Heart right ventricle (tissue), 16 donors: ENCODE results near the gene BICDL1. TPM values are rescaled to one million over a fixed set of nuclear protein-coding genes. Genes with fewer than 3 reads are reported as not detected.
"Not testable (repeated sequence)": the region's sequence is repeated elsewhere in the genome, so short reads cannot be mapped to it uniquely, and the experiment has no call there.

Source experiments
- ATAC-seq, 8 donors: fragments of 200-7000 bp; cut with Tn5 transposase; one replicate each; pipeline ENCODE4 v1.9.1; 2020; ENCODE audit warnings: mild to moderate bottlenecking in 8 of 8, moderate library complexity in 8 of 8, moderate number of reproducible peaks in 1 of 8
- DNase-seq, 2 donors: peaks; one replicate each; pipeline ENCODE4 v3.0.0-alpha.2; 2020
- H3K27ac ChIP-seq, 10 donors: fragments of 200-600 bp; sonication (generic) in 2 of 10; one replicate each; pipeline versions ENCODE4 v1.5.0 to v1.8.0; 2020 to 2022; ENCODE audit warnings: mild to moderate bottlenecking in 3 of 10
- H3K27me3 ChIP-seq, 7 donors: fragments of 200-600 bp; one replicate each; pipeline ENCODE4 v1.8.0; 2021 to 2022; ENCODE audit warnings: mild to moderate bottlenecking in 2 of 7
- H3K36me3 ChIP-seq, 9 donors: fragments of 200-600 bp; sonication (generic) in 1 of 9; one replicate each; pipeline versions ENCODE4 v1.5.0 to v1.8.0; 2020 to 2022; ENCODE audit warnings: mild to moderate bottlenecking in 2 of 9
- H3K4me1 ChIP-seq, 9 donors: fragments of 200-600 bp; sonication (generic) in 1 of 9; one replicate each; pipeline versions ENCODE4 v1.5.0 to v1.8.0; 2020 to 2022; ENCODE audit warnings: mild to moderate bottlenecking in 4 of 9
- H3K4me3 ChIP-seq, 10 donors: fragments of 200-600 bp; sonication (generic) in 2 of 10; one replicate each; pipeline versions ENCODE4 v1.5.0 to v1.8.0; 2020 to 2022; ENCODE audit warnings: mild to moderate bottlenecking in 7 of 10, moderate library complexity in 2 of 10
- H3K9me3 ChIP-seq, 11 donors: fragments of 200-600 bp in 10 of 11; sonication (generic) in 2 of 11; one replicate each; pipeline versions ENCODE4 v1.5.0 to v1.8.0; 2013 to 2022; ENCODE audit warnings: mild to moderate bottlenecking in 2 of 11, control low read depth in 1 of 11, moderate library complexity in 1 of 11
- WGBS, 2 donors: extraction: QIAGEN DNeasy Blood & Tissue Kit; methylation state at CpG; one replicate each; pipeline ENCODE4 v1.1.7; 2013; ENCODE audit warnings: inconsistent platforms in 1 of 2; 5-methylcytosine and 5-hydroxymethylcytosine counted together
- intact Hi-C, 10 donors: fragments of 100-400 bp; cut with DNase I; formaldehyde crosslinking; loops; one replicate each; pipeline versions ENCODE4 v1.11.1 to v1.14.2; 2022
- polyA plus RNA-seq, 2 donors: library from polyadenylated mRNA; stranded (reverse); fragments of 200-250 nt; gene quantifications; one replicate each; pipeline ENCODE4 v1.2.3, GENCODE V29; 2013
- total RNA-seq, 10 donors: library from RNA; stranded (reverse); fragmentation: NEBNext Ultra II Directional in 3 of 10; extraction: Animal tissue kit (Norgen Biotek cat#: 25700) in 3 of 10; gene quantifications; one replicate each; pipeline versions ENCODE4 v1.2.1 to v1.2.4, GENCODE V29; 2021 to 2023
- TF ChIP-seq, protein P1 (sequence below), 9 donors: fragments of 200-600 bp; sonication (generic) in 2 of 9; IDR thresholded peaks; one replicate each; pipeline versions ENCODE4 v1.5.0 to v1.8.0; 2021 to 2022; ENCODE audit warnings: antibody characterized with exemption in 9 of 9, mild to moderate bottlenecking in 5 of 9, moderate library complexity in 1 of 9
- donor health status: Arrhythmogenic right ventricular cardiomyopathy.
- donor health status: ischemic (EF 13 %, LVEDD 7.1; RV severe dilation, severe dysfunction).
- donor health status: healthy with polysubstance abuse.
- donor health status: DM: no; HTN: yes; CAD: no.
- donor health status: DM: no; HTN: no; CAD: no.
- donor health status: ischemic (EF 25% LVEDD 6.9; RV normal size, moderate dysfunction).
- donor health status: ischemic (EF 25% LVEDD 5.7; RV mildly dilated, moderate dysfunction).
- donor health status: healthy.
- donor health status: DM: yes; HTN: yes; CAD: no.
- donor health status: Ischemic cardiomyopathy.
- donor health status: ischemic (EF 35%, LVEDD 5.7; RV mildly dilated, moderate dysfunction).
- donor health status: nonischemic (EF 11% LVEDD 7.7; RV severe dilation, severe dysfunction).
- donor health status: DM: yes; HTN: yes; CAD: no.
- donor health status: PGD.
- donor health status: ischemic (EF 29% LVEDD 5.4; RV normal size, mild dysfunction).
- donor health status: nonischemic (EF 23%, LVEDD 6.1; RV moderate dilation, normal function).

Gene BICDL1
- total and polyA plus RNA-seq, 12 donors: 0.10 to 1.5 (median 0.34) TPM; not detected in 2

DNA sequence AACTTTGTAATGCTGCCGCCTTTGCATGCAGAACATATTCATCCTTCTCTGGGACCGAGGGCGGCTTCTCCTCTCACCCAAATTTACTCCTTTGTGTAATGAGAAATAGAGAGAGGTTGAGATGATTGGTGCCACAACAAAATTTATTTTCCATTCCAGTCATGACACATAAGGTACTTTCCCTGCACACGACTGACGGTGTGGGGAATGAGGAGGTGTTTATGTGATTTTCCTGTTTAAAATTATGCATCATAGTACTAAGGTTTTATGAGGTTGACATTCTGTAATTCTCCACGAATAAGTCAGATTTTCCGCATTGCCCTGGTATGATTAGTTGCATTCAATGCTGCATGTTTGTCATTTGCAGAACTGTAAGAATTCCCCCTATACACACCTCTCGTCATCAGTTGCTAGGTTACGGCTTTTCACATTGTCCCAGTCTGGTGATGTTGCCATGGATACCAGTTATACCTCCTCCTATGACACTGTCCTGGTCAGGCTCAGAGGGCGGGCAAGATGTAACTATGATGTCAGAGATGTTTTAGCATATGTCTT is 23.1 kb downstream of the BICDL1 start:
- H3K27ac ChIP-seq: peak overlapping the region in 1 of 10 donors; percentile 40
- intact Hi-C loops: no loop called here
- H3K4me3 ChIP-seq: no peak overlapping the region
- DNase-seq (no peak), ATAC-seq (no peak)
- no peaks in the 10 kb centered on the region for H3K9me3 ChIP-seq
- peaks cover 0 to 23% (median 5%) of the 10 kb centered on the region in 7 donors for H3K27me3 ChIP-seq
- H3K4me1 ChIP-seq: no peaks in the 10 kb centered on the region
- no peaks in the 10 kb centered on the region for H3K36me3 ChIP-seq
- 79 to 81% methylated on average over 10 of the region's 10 CpGs for WGBS, 2 donors
- TF ChIP-seq, protein P1, sequence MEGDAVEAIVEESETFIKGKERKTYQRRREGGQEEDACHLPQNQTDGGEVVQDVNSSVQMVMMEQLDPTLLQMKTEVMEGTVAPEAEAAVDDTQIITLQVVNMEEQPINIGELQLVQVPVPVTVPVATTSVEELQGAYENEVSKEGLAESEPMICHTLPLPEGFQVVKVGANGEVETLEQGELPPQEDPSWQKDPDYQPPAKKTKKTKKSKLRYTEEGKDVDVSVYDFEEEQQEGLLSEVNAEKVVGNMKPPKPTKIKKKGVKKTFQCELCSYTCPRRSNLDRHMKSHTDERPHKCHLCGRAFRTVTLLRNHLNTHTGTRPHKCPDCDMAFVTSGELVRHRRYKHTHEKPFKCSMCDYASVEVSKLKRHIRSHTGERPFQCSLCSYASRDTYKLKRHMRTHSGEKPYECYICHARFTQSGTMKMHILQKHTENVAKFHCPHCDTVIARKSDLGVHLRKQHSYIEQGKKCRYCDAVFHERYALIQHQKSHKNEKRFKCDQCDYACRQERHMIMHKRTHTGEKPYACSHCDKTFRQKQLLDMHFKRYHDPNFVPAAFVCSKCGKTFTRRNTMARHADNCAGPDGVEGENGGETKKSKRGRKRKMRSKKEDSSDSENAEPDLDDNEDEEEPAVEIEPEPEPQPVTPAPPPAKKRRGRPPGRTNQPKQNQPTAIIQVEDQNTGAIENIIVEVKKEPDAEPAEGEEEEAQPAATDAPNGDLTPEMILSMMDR (IDR thresholded peaks at IDR 0.05): no peak

DNA sequence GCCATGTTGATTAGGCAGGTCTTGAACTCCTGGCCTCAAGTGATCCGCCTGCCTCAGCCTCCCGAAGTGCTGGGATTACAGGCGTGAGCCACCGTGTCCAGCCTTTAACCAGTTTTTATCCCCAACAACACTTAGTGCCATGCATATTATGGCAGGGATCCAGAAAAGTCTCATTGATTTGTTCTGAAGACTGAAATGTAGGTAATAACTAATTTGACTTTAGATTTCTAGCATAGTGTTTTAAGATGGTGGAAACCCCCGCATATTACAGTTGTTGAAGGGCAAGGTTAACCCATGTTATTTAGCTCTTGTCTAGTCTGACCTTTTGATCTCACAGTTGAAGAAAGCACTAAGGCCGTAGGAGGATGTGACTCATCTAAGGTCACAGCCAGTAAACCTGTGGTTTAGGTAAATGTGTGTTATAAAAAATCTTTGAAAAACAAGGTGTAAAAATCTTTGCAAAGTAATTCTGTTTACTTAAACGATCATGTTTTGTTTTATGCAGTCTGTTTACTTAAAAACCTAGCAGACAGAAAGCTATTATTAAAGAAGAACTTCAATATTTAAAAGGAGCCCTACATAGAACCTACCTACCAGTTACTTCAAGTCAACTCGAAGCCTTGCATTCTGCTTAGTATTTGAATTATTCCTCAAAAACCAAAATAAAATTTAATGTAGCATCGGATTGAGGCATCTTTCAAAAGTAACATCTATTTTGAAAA is 24.8 kb downstream of the BICDL1 start:
- no peaks in the 10 kb centered on the region for H3K9me3 ChIP-seq
- WGBS, 2 donors: 78 to 82% methylated on average over 9 of the region's 9 CpGs
- no peaks in the 10 kb centered on the region for H3K36me3 ChIP-seq
- peak overlapping the region in 1 of 10 donors; percentile 76 for H3K27ac ChIP-seq
- intact Hi-C loops: no loop called here
- TF ChIP-seq, protein P1 (IDR thresholded peaks at IDR 0.05): no peak
- ATAC-seq: no peak
- DNase-seq: no peak
- H3K27me3 ChIP-seq: peaks cover 0 to 24% (median 6%) of the 10 kb centered on the region in 7 donors
- no peak overlapping the region for H3K4me3 ChIP-seq
- H3K4me1 ChIP-seq: no peaks in the 10 kb centered on the region

DNA sequence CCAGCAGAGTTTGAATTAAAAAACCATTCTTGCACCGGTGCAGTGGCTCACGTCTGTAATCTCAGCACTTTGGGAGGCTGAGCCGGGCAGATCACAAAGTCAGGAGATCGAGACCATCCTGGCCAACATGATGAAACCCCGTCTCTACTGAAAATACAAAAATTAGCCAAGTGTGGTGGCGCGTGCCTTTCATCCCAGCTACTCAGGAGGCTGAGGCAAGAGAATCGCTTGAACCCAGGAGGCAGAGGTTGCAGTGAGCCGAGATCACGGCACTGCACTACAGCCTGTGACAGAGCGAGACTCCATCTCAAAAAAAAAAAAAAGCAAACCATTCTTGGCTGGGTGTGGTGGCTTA is 25.3 kb downstream of the BICDL1 start:
- H3K4me1 ChIP-seq, ATAC-seq, H3K9me3 ChIP-seq, DNase-seq, H3K36me3 ChIP-seq, intact Hi-C loops, H3K4me3 ChIP-seq: not testable (repeated sequence)
- WGBS, 2 donors: 91 to 94% methylated on average over 11 of the region's 11 CpGs
- peaks cover 0 to 24% (median 6%) of the 10 kb centered on the region in 7 donors for H3K27me3 ChIP-seq
- H3K27ac ChIP-seq: peak overlapping the region in 1 of 10 donors; percentile 76

DNA sequence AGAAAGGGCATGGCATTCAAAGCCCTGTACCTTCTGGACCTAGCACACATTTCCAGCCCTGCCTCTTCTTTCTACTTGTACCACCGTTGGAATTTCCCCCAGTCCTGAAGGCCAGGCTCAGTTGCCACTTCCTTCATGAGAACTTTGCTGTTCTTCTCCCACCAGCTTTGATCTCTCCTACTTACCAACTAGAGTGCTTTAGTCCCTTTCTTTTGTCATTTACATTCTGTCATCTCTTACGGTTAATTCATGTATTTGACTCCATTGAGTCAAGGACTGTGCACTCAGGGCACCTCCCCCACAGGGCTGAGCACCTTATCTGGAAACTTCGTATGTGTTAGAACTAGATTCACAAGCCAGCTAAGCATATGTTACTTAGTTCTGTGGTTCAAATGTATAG is 26.3 kb downstream of the BICDL1 start:
- H3K27me3 ChIP-seq: peaks cover 0 to 24% (median 6%) of the 10 kb centered on the region in 7 donors
- 48 to 58% methylated on average over 3 of the region's 3 CpGs for WGBS, 2 donors
- intact Hi-C loops: no loop called here
- H3K9me3 ChIP-seq: no peaks in the 10 kb centered on the region
- TF ChIP-seq, protein P1 (IDR thresholded peaks at IDR 0.05): no peak
- ATAC-seq (no peak), DNase-seq (no peak)
- no peak overlapping the region for H3K4me3 ChIP-seq
- H3K27ac ChIP-seq: peak overlapping the region in 1 of 10 donors; percentile 76
- H3K4me1 ChIP-seq: no peaks in the 10 kb centered on the region
- H3K36me3 ChIP-seq: no peaks in the 10 kb centered on the region

DNA sequence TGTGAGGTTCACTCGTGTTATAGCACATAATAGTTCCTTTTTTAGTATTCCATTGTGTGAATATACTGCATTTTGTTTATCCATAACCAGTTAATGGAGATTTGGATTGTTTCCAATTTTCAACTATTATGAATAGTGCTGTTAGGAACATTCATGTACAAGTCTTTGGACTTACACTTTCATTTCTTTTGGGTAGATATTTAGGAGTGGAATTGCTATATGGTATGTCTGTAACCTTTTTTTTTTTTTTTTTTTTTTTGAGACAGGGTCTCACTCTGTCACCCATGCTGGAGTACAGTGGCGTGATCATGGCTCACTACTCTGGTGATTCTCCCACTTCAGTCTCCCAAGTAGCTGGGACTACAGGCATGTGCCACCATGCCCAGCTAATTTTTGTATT is 27.2 kb downstream of the BICDL1 start:
- H3K27ac ChIP-seq, H3K36me3 ChIP-seq, ATAC-seq, H3K4me1 ChIP-seq, DNase-seq, H3K4me3 ChIP-seq, intact Hi-C loops, H3K9me3 ChIP-seq: not testable (repeated sequence)
- H3K27me3 ChIP-seq: peaks cover 0 to 20% (median 6%) of the 10 kb centered on the region in 7 donors
- WGBS, 2 donors: 74 to 78% methylated on average over 2 of the region's 2 CpGs
